Astrocyte of the cerebellum (primary cell): ENCODE measurements around the gene FOLR2.

Source experiments
- DNase-seq: peaks from one replicate; pipeline ENCODE4 v3.0.0-alpha.2; 2011; ENCODE audit warnings: low read depth
- H3K4me3 ChIP-seq: 2 replicates; pipeline ENCODE4 v1.5.1; 2011; ENCODE audit warnings: mild to moderate bottlenecking, low read depth, low read length, moderate library complexity
- CTCF ChIP-seq: IDR thresholded peaks from 2 replicates; pipeline ENCODE4 v1.5.1; 2012; ENCODE audit warnings: low read length, low read depth, moderate library complexity, mild to moderate bottlenecking; ENCODE audit errors: missing control alignments
- in situ Hi-C: cut with HindIII; loops from 2 replicates; pipeline ENCODE4 v1.10.0; 2017; ENCODE audit warnings: low sequenced_read_pairs

FOLR2 gene

GRCh38 chr11:72239849-72240460, 23.4 kb downstream of the FOLR2 start:
- in situ Hi-C loops: loop anchor here (10.0 kb wide), 1 partner anchor 105 kb away; no protein-coding TSS in a partner anchor

GRCh38 chr11:72240461-72241290, 24.1 kb downstream of the FOLR2 start:
- in situ Hi-C loops: loop anchor here (10.0 kb wide), 1 partner anchor 104 kb away; no protein-coding TSS in a partner anchor
- H3K4me3 ChIP-seq: no peak overlapping the region
- TF ChIP-seq CTCF: no peak
- no peak for DNase-seq

More at GRCh38 chr11:72239849-72240460, 23.4 kb downstream of the FOLR2 start:
- H3K4me3 ChIP-seq: peak overlapping the region; percentile 18
- TF ChIP-seq CTCF: no peak
- DNase-seq: no peak

- H3K4me3 ChIP-seq: no peak overlapping the region
- no peak for TF ChIP-seq CTCF
- in situ Hi-C loops: loop anchor here (10.0 kb wide), 1 partner anchor 103 kb away; no protein-coding TSS in a partner anchor
- no peak for DNase-seq
These were observed 24.7 kb downstream of the FOLR2 start for GRCh38 chr11:72241291-72241781.

GRCh38 chr11:72242141-72242540, 25.5 kb downstream of the FOLR2 start:
- no peak for TF ChIP-seq CTCF
- no peak overlapping the region for H3K4me3 ChIP-seq
- in situ Hi-C loops: loop anchor here (10.0 kb wide), 1 partner anchor 103 kb away; no protein-coding TSS in a partner anchor
- DNase-seq: no peak

- in situ Hi-C loops: loop anchor here (10.0 kb wide), 1 partner anchor 101 kb away; no protein-coding TSS in a partner anchor
- no peak overlapping the region for H3K4me3 ChIP-seq
These were observed 26.8 kb downstream of the FOLR2 start for GRCh38 chr11:72243173-72244059.

More at GRCh38 chr11:72243173-72244059, 26.8 kb downstream of the FOLR2 start:
- TF ChIP-seq CTCF: no peak
- no peak for DNase-seq
